HepG2 (cell line): ENCODE measurements around the gene PRCP. TPM values are rescaled to one million over a fixed set of nuclear protein-coding genes. Genes with fewer than 3 reads are reported as not detected.

Experiments used
- CBX2 ChIP-seq, 2 experiments: fragments of 200-600 bp in 1 of 2; sonication (generic); formaldehyde crosslinking in 1 of 2; IDR thresholded peaks; 2 replicates each; pipeline versions ENCODE4 v1.7.0 to v1.8.1; 2018 to 2022; ENCODE audit warnings: low read depth in 2 of 2, low read length in 1 of 2, mild to moderate bottlenecking in 1 of 2, missing genetic modification reagents in 1 of 2
- ELK4 ChIP-seq: sonication (generic); formaldehyde crosslinking; IDR thresholded peaks from 2 replicates; pipeline ENCODE4 v1.9.0; 2021; ENCODE audit warnings: missing genetic modification reagents, borderline replicate concordance
- FOSL2 ChIP-seq: sonication (generic); formaldehyde crosslinking; IDR thresholded peaks from 2 replicates; pipeline ENCODE4 v1.4.0; 2020; ENCODE audit warnings: missing genetic modification reagents
- GLI4 ChIP-seq: sonication (generic); formaldehyde crosslinking; IDR thresholded peaks from 2 replicates; pipeline ENCODE4 v1.5.1; 2020; ENCODE audit warnings: missing genetic modification reagents, mild to moderate bottlenecking, moderate library complexity, borderline replicate concordance
- GTF3A ChIP-seq: sonication (generic); formaldehyde crosslinking; conservative IDR thresholded peaks from 2 replicates; pipeline ENCODE4 v1.4.0; 2020; ENCODE audit warnings: mild to moderate bottlenecking, missing genetic modification reagents
- HNF1A ChIP-seq, 2 experiments: sonication (generic) in 1 of 2; formaldehyde crosslinking in 1 of 2; IDR thresholded peaks; 2 replicates each; pipeline versions ENCODE4 v1.4.0 to v1.6.1; 2016 to 2020; ENCODE audit warnings: borderline replicate concordance in 1 of 2, low read depth in 1 of 2, mild to moderate bottlenecking in 1 of 2, missing genetic modification reagents in 1 of 2
- POLR2G ChIP-seq: fragments of 200-400 bp; formaldehyde crosslinking; IDR thresholded peaks from 2 replicates; pipeline ENCODE4 v1.6.1; 2018; ENCODE audit warnings: mild to moderate bottlenecking, low read depth, low read length, moderate library complexity
- SATB2 ChIP-seq: sonication (generic); formaldehyde crosslinking; IDR thresholded peaks from 2 replicates; pipeline ENCODE4 v1.5.0; 2020; ENCODE audit warnings: missing genetic modification reagents
- ZBTB1 ChIP-seq: sonication (generic); formaldehyde crosslinking; IDR thresholded peaks from 2 replicates; pipeline ENCODE4 v1.4.0; 2020; ENCODE audit warnings: missing genetic modification reagents, borderline replicate concordance
- ZBTB2 ChIP-seq: sonication (generic); formaldehyde crosslinking; IDR thresholded peaks from 2 replicates; pipeline ENCODE4 v1.8.0; 2022; ENCODE audit warnings: low read depth, missing genetic modification reagents
- ZFP36 ChIP-seq: fragments of 150-350 bp; IDR thresholded peaks from 2 replicates; pipeline ENCODE4 v1.6.1; 2018; ENCODE audit warnings: borderline replicate concordance, low read length, low read depth; ENCODE audit not compliant: partially characterized antibody
- ZGPAT ChIP-seq: IDR thresholded peaks from 2 replicates; pipeline ENCODE4 v1.6.1; 2016; ENCODE audit warnings: mild to moderate bottlenecking
- ZNF432 ChIP-seq: sonication (generic); formaldehyde crosslinking; IDR thresholded peaks from 2 replicates; pipeline ENCODE4 v1.5.0; 2020; ENCODE audit warnings: missing genetic modification reagents, mild to moderate bottlenecking, borderline replicate concordance
- ZNF556 ChIP-seq: sonication (generic); formaldehyde crosslinking; IDR thresholded peaks from 2 replicates; pipeline ENCODE4 v1.4.0; 2020; ENCODE audit warnings: mild to moderate bottlenecking, missing genetic modification reagents, borderline replicate concordance
- ZNF574 ChIP-seq: sonication (generic); formaldehyde crosslinking; IDR thresholded peaks from 2 replicates; pipeline ENCODE4 v1.4.0; 2020; ENCODE audit warnings: missing genetic modification reagents
- ZSCAN31 ChIP-seq: sonication (generic); formaldehyde crosslinking; IDR thresholded peaks from 2 replicates; pipeline ENCODE4 v1.5.0; 2020; ENCODE audit warnings: low read depth, mild to moderate bottlenecking, missing genetic modification reagents
- polyA plus RNA-seq, 8 experiments: library from polyadenylated mRNA; depleted of rRNA in 3 of 8; stranded (reverse) in 7 of 8; unstranded in 1 of 8; fragments of >200 nt; fragmentation: Illumina TruSeq in 4 of 8; extraction: Trizol in 4 of 8; gene quantifications; 2 replicates each; pipeline versions ENCODE4 v1.2.1 to v1.2.3, GENCODE V29; 2011 to 2016; ENCODE audit warnings: low read depth in 4 of 8, missing spikeins in 1 of 8, mixed read lengths in 1 of 8; ENCODE audit not compliant: insufficient read depth in 1 of 8
- total RNA-seq, 5 experiments: library from RNA; depleted of rRNA; stranded (reverse); fragments of >200 nt; fragmentation: Illumina TruSeq; extraction: Trizol; gene quantifications; 2 replicates each; pipeline ENCODE4 v1.2.3, GENCODE V29; 2016; ENCODE audit warnings: low read depth in 1 of 5

PRCP gene
- total and polyA plus RNA-seq, 2 of the 13 experiments (the other 11 are each of a cell fraction or from before 2014, with no cell fraction given), result 84.2 to 105 TPM

- TF ChIP-seq POLR2G (no peak), ZBTB1 (CRISPR knock-in tag) (no peak), HNF1A (IDR thresholded peaks at IDR 0.05; ENCODE audit: low read depth) (no peak), HNF1A (CRISPR knock-in tag; IDR thresholded peaks at IDR 0.05; ENCODE audit: borderline replicate concordance) (0 out of 2 replicates have a peak, but pooled peaks have one; percentile 28), SATB2 (CRISPR knock-in tag) (no peak), ZNF556 (CRISPR knock-in tag) (no peak), GLI4 (CRISPR knock-in tag) (no peak), ZBTB2 (no peak), ZNF432 (CRISPR knock-in tag) (no peak), ZSCAN31 (no peak), FOSL2 (CRISPR knock-in tag) (no peak), ZGPAT (CRISPR knock-in tag) (peak; percentile 23; the same call in 1 of the 2 replicates), CBX2 (IDR thresholded peaks at IDR 0.05; ENCODE audit: low read depth, low read length) (no peak), CBX2 (CRISPR knock-in tag; IDR thresholded peaks at IDR 0.05; ENCODE audit: low read depth) (no peak), ZNF574 (CRISPR knock-in tag) (0 out of 2 replicates have a peak, but pooled peaks have one; percentile 22), GTF3A (CRISPR knock-in tag) (no peak), ELK4 (CRISPR knock-in tag) (no peak), ZFP36 (no peak)
Observed at GRCh38 chr11:82818409-82819043, 81.7 kb downstream of the PRCP start (continued).
